Esophagus muscularis mucosa (tissue), 3 donors: ENCODE data around the gene C1orf35.
"Not testable (repeated sequence)": the region's sequence is repeated elsewhere in the genome, so short reads cannot be mapped to it uniquely, and the experiment has no call there.

Experiments
- CTCF ChIP-seq, 3 experiments: fragments of 200-600 bp in 2 of 3; fragments of 450-650 bp in 1 of 3; sonication (generic) in 2 of 3; IDR thresholded peaks; one replicate each; pipeline ENCODE4 v1.5.1; 2017 to 2019; ENCODE audit warnings: antibody characterized with exemption in 3 of 3, mild to moderate bottlenecking in 2 of 3, moderate library complexity in 1 of 3
- POLR2A ChIP-seq: fragments of 450-650 bp; IDR thresholded peaks from one replicate; pipeline ENCODE4 v1.6.1; 2017; ENCODE audit warnings: antibody characterized with exemption, moderate library complexity, mild to moderate bottlenecking, low read depth

- TF ChIP-seq CTCF (IDR thresholded peaks at IDR 0.05); POLR2A: not testable (repeated sequence)
Measured at GRCh38 chr1:228111315-228111714, 8.2 kb upstream of the C1orf35 start.
